ENCODE results near the gene SYCP2L. TPM values are rescaled to one million over a fixed set of nuclear protein-coding genes. Genes with fewer than 3 reads are reported as not detected.
"Not testable (repeated sequence)": the region's sequence is repeated elsewhere in the genome, so short reads cannot be mapped to it uniquely, and the experiment has no call there.

Gene SYCP2L
- total RNA-seq, 1 donor from 2014 or later, result 0.26 TPM

DNA sequence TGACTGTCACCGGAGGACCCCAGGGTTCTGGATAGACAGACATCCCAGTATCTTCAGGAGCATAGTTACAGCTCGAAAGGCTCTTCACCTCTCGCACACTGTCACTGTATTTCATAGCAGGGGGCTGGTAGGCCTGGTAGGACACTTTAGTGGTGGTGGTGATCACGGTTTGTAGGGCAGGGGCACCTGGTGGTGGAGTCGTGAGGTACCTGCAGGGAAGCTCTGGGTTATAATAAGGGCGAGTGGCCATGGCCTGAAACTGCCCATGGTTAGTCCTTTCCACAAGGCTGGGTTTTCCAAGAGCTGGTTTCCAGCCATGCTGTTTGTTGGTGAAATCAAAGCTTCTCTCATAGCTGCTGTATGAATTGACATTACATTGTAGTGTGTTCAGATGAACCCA, 12.6 kb upstream of the SYCP2L start:
- TF ChIP-seq, protein P1, sequence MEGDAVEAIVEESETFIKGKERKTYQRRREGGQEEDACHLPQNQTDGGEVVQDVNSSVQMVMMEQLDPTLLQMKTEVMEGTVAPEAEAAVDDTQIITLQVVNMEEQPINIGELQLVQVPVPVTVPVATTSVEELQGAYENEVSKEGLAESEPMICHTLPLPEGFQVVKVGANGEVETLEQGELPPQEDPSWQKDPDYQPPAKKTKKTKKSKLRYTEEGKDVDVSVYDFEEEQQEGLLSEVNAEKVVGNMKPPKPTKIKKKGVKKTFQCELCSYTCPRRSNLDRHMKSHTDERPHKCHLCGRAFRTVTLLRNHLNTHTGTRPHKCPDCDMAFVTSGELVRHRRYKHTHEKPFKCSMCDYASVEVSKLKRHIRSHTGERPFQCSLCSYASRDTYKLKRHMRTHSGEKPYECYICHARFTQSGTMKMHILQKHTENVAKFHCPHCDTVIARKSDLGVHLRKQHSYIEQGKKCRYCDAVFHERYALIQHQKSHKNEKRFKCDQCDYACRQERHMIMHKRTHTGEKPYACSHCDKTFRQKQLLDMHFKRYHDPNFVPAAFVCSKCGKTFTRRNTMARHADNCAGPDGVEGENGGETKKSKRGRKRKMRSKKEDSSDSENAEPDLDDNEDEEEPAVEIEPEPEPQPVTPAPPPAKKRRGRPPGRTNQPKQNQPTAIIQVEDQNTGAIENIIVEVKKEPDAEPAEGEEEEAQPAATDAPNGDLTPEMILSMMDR (IDR thresholded peaks at IDR 0.05; ENCODE audit: insufficient read depth, low read length, severe bottlenecking), result no peak
- Histone ChIP-seq H3K36me3 (ENCODE audit: control insufficient read depth, insufficient read depth, low read length) (no peaks in the 10 kb centered on the region), H3K27me3 (ENCODE audit: control insufficient read depth, insufficient read depth, low read length) (peaks cover under 1% of the 10 kb centered on the region), H3K4me3 (ENCODE audit: low read depth, low read length) (no peak overlapping the region)
- FAIRE-seq (no peak), DNase-seq (ENCODE audit: low read depth) (no peak)

DNA sequence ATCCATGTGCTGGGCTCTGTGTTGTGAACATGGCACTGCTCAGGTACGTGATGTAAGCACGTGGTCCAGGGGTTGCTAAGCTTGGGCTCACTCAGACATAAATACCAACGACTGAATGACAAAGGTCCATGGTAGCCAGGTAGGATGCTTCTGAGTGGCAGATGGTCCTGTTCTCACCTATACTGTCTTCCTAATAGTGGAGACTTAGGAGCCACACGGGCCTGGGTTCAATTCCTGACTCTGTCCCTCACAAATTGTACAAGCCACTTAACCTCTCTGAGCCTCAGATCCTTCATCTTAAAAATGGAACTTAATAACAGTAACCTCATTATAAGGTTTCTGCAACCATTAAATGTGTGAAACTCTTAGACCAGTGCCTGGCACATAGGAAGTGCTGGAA, 11.8 kb upstream of the SYCP2L start:
- no peak for DNase-seq (ENCODE audit: low read depth)
- no peaks in the 10 kb centered on the region for H3K36me3 ChIP-seq (ENCODE audit: control insufficient read depth, insufficient read depth, low read length)
- TF ChIP-seq, protein P1 (IDR thresholded peaks at IDR 0.05; ENCODE audit: insufficient read depth, low read length, severe bottlenecking), result no peak
- H3K4me3 ChIP-seq (ENCODE audit: low read depth, low read length), result no peak overlapping the region
- no peak for FAIRE-seq
- peaks cover 4% of the 10 kb centered on the region for H3K27me3 ChIP-seq (ENCODE audit: control insufficient read depth, insufficient read depth, low read length)

DNA sequence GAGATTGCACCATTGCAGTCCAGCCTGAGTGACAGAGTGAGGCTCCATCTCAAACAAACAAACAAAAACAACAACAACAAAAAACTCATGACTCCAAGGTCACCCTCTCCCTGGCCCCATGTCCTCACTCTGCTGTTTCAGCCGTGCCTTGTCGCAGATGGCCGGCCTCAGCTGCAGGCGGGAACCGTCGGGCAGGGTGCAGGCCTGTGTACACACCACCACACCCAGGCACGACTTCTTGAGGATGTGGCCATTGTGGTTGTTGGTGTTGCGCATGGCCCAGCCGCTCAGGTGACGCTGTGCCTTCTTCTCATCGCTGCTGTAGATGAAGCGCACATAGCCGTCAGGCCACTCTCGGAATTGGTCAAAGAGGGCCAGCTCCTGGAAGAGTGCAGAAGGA, 9.8 kb upstream of the SYCP2L start:
- no peak for FAIRE-seq
- no peaks in the 10 kb centered on the region for H3K36me3 ChIP-seq (ENCODE audit: control insufficient read depth, insufficient read depth, low read length)
- H3K4me3 ChIP-seq (ENCODE audit: low read depth, low read length), result no peak overlapping the region
- peaks cover 11% of the 10 kb centered on the region for H3K27me3 ChIP-seq (ENCODE audit: control insufficient read depth, insufficient read depth, low read length)
- no peak for DNase-seq (ENCODE audit: low read depth)
- TF ChIP-seq, protein P1 (IDR thresholded peaks at IDR 0.05; ENCODE audit: insufficient read depth, low read length, severe bottlenecking), result no peak

DNA sequence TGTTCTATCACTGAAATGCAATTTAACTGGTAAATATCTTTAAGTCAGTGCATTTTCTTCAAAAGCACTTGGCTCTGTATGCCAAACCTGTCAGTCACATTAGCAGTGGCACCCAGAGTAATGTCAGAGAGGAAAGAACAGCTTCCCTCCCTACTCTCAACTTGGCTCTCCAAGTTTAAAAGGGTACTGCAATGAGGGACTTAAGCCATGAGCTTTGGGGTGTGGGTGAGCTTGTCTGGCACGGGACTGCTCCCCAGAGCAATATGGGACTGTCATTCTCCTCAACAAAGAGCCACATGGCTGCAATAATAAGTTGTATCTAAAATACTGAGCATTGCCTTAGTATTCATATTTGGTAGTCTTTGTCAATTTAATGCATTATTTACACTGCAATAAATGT, 9.0 kb upstream of the SYCP2L start:
- FAIRE-seq (no peak), DNase-seq (ENCODE audit: low read depth) (no peak)
- Histone ChIP-seq H3K27me3 (ENCODE audit: control insufficient read depth, insufficient read depth, low read length) (peaks cover 17% of the 10 kb centered on the region), H3K4me3 (ENCODE audit: low read depth, low read length) (no peak overlapping the region), H3K36me3 (ENCODE audit: control insufficient read depth, insufficient read depth, low read length) (no peaks in the 10 kb centered on the region)
- TF ChIP-seq, protein P1 (IDR thresholded peaks at IDR 0.05; ENCODE audit: insufficient read depth, low read length, severe bottlenecking), result no peak

DNA sequence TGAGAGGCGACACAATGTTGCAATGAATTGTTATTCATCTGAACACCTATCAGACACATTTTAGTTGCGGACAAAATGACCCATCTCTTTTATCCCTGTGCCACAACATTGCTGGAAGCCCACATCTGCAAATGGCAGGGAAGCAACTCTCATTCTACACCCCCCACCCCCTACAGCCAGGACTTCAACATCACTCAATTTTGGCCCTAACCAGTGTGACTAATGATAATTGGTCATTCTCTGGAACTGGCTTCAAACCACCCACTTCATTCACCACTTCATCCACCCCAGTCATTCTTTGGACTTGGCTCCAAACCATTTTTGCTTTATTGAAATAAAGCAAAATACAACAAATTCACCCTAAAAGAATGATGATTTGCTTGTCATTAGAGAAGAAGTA, 6.5 kb upstream of the SYCP2L start:
- H3K27me3 ChIP-seq (ENCODE audit: control insufficient read depth, insufficient read depth, low read length), result peaks cover 29% of the 10 kb centered on the region
- DNase-seq (ENCODE audit: low read depth) (no peak), FAIRE-seq (no peak)
- no peaks in the 10 kb centered on the region for H3K36me3 ChIP-seq (ENCODE audit: control insufficient read depth, insufficient read depth, low read length)
- H3K4me3 ChIP-seq (ENCODE audit: low read depth, low read length), result no peak overlapping the region
- TF ChIP-seq, protein P1 (IDR thresholded peaks at IDR 0.05; ENCODE audit: insufficient read depth, low read length, severe bottlenecking), result no peak

DNA sequence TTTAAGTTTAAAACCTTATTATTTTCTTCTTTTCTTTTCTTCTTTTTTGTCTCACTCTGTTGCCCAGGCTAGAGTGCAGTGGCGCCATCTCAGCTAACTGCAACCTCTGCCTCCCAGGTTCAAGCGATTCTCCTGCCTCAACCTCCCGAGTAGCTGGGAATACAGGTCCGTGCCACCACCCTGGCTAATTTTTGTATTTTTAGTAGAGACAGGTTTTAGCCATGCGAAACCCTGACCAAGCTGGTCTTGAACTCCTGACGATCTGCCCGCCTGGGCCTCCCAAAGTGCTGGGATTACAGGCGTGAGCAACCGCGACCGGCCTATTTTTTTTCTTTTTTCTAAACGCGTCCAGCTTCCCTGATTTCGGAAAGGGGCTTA, 4.6 kb upstream of the SYCP2L start:
- H3K27me3 ChIP-seq (ENCODE audit: control insufficient read depth, insufficient read depth, low read length), result peaks cover 32% of the 10 kb centered on the region
- not testable (repeated sequence) for FAIRE-seq; H3K4me3 ChIP-seq (ENCODE audit: low read depth, low read length); DNase-seq (ENCODE audit: low read depth); H3K36me3 ChIP-seq (ENCODE audit: control insufficient read depth, insufficient read depth, low read length)

Measured in bronchial epithelial cell (primary cell).